ENCODE results near the gene ENAH. TPM values are rescaled to one million over a fixed set of nuclear protein-coding genes. Genes with fewer than 3 reads are reported as not detected.

Gene ENAH
- total RNA-seq, 1 donor from 2014 or later: 749 TPM

DNA sequence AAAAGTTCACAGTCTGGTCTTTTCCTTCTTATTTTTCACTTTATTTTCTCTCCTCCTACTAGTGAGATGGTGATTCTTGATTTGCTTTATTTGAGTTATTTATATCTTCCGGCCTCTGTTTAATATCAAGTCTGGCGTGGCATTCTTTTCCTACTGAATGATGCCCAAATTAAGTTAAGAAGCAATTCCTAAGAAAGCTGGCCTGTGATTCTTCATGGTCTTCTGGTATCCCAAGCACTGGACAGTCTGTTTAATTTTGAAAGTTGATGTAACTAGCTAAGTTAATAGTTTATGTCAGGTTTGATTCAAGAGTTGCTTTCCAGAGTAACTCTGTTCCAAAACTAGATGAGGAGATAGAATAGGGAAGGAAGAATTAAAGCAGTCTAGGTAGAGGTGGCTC lies 9.2 kb upstream of the ENAH start:
- H3K79me2 ChIP-seq (ENCODE audit: insufficient read depth, low read length): no peaks in the 10 kb centered on the region
- H4K20me1 ChIP-seq (ENCODE audit: insufficient read depth, low read length): no peaks in the 10 kb centered on the region
- no peak overlapping the region for H3K4me3 ChIP-seq (ENCODE audit: insufficient read depth, low read depth, low read length)
- H3K9ac ChIP-seq (ENCODE audit: low read length): no peak overlapping the region
- no peak overlapping the region for H2AFZ ChIP-seq (ENCODE audit: low read depth, low read length)
- no peaks in the 10 kb centered on the region for H3K27me3 ChIP-seq (ENCODE audit: insufficient read depth, low read length)
- H3K9me3 ChIP-seq (ENCODE audit: insufficient read depth, low read depth, low read length): no peaks in the 10 kb centered on the region
- Mint-ChIP-seq H3K4me1 (ENCODE audit: low read depth, unreplicated experiment) (peaks cover 22% of the 10 kb centered on the region), H3K36me3 (ENCODE audit: low read depth, unreplicated experiment) (no peaks in the 10 kb centered on the region), H3K9me3 (ENCODE audit: unreplicated experiment) (peaks cover 2% of the 10 kb centered on the region), H3K4me3 (ENCODE audit: unreplicated experiment) (no peak overlapping the region), H3K27me3 (ENCODE audit: low read depth, unreplicated experiment) (no peaks in the 10 kb centered on the region), H3K27ac (ENCODE audit: unreplicated experiment) (no peak overlapping the region)
- no peak overlapping the region for H3K27ac ChIP-seq (ENCODE audit: low read depth, low read length)
- DNase-seq (ENCODE audit: low read depth) (no peak), FAIRE-seq (no peak)
- H3K4me1 ChIP-seq (ENCODE audit: insufficient read depth, low read length): peaks cover 12% of the 10 kb centered on the region
- TF ChIP-seq, protein P1, sequence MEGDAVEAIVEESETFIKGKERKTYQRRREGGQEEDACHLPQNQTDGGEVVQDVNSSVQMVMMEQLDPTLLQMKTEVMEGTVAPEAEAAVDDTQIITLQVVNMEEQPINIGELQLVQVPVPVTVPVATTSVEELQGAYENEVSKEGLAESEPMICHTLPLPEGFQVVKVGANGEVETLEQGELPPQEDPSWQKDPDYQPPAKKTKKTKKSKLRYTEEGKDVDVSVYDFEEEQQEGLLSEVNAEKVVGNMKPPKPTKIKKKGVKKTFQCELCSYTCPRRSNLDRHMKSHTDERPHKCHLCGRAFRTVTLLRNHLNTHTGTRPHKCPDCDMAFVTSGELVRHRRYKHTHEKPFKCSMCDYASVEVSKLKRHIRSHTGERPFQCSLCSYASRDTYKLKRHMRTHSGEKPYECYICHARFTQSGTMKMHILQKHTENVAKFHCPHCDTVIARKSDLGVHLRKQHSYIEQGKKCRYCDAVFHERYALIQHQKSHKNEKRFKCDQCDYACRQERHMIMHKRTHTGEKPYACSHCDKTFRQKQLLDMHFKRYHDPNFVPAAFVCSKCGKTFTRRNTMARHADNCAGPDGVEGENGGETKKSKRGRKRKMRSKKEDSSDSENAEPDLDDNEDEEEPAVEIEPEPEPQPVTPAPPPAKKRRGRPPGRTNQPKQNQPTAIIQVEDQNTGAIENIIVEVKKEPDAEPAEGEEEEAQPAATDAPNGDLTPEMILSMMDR (IDR thresholded peaks at IDR 0.05; ENCODE audit: insufficient read depth, low read depth, low read length): no peak
- TF ChIP-seq EZH2 (IDR thresholded peaks at IDR 0.05; ENCODE audit: insufficient read depth, low read length): no peak
- H3K36me3 ChIP-seq (ENCODE audit: insufficient read depth, low read length): no peaks in the 10 kb centered on the region
- no peak overlapping the region for H3K4me2 ChIP-seq (ENCODE audit: low read length)

- H3K27ac ChIP-seq (ENCODE audit: low read depth, low read length): no peak overlapping the region
- Mint-ChIP-seq H3K27ac (ENCODE audit: unreplicated experiment) (no peak overlapping the region), H3K27me3 (ENCODE audit: low read depth, unreplicated experiment) (no peaks in the 10 kb centered on the region), H3K36me3 (ENCODE audit: low read depth, unreplicated experiment) (no peaks in the 10 kb centered on the region), H3K4me3 (ENCODE audit: unreplicated experiment) (no peak overlapping the region), H3K4me1 (ENCODE audit: low read depth, unreplicated experiment) (peaks cover 29% of the 10 kb centered on the region), H3K9me3 (ENCODE audit: unreplicated experiment) (peaks cover 2% of the 10 kb centered on the region)
- DNase-seq (ENCODE audit: low read depth): no peak
- no peak for FAIRE-seq
- no peak overlapping the region for H3K4me2 ChIP-seq (ENCODE audit: low read length)
- no peaks in the 10 kb centered on the region for H3K9me3 ChIP-seq (ENCODE audit: insufficient read depth, low read depth, low read length)
- H3K79me2 ChIP-seq (ENCODE audit: insufficient read depth, low read length): no peaks in the 10 kb centered on the region
- no peak overlapping the region for H2AFZ ChIP-seq (ENCODE audit: low read depth, low read length)
- no peaks in the 10 kb centered on the region for H3K27me3 ChIP-seq (ENCODE audit: insufficient read depth, low read length)
- no peak overlapping the region for H3K9ac ChIP-seq (ENCODE audit: low read length)
- H3K4me1 ChIP-seq (ENCODE audit: insufficient read depth, low read length): peaks cover 26% of the 10 kb centered on the region
- H3K4me3 ChIP-seq (ENCODE audit: insufficient read depth, low read depth, low read length): no peak overlapping the region
- TF ChIP-seq, protein P1 (IDR thresholded peaks at IDR 0.05; ENCODE audit: insufficient read depth, low read depth, low read length): no peak
- no peaks in the 10 kb centered on the region for H4K20me1 ChIP-seq (ENCODE audit: insufficient read depth, low read length)
- no peaks in the 10 kb centered on the region for H3K36me3 ChIP-seq (ENCODE audit: insufficient read depth, low read length)
Observed at GRCh38 chr1:225660544-225660946, 7.6 kb upstream of the ENAH start.

DNA sequence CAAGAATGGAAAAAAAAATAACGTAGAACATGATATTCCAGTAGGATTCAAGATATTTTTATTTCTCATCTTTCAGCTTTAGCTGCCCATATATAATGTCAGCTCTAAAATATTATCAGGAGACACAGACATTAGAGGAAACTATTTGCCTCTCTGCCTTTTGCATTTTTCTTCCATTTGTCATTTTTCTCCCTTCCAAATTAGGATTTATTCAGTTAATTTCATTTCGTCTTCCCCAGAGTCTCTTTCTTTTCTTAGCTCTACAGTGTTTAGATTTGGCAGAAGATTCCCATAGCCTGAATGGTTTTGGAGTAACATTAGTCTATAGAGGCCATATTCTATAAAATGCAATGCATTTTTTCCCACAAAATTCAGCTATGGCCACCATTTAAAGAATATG lies 5.1 kb upstream of the ENAH start:
- Histone ChIP-seq H3K27ac (ENCODE audit: low read depth, low read length) (peak overlapping the region; percentile 95), H3K36me3 (ENCODE audit: insufficient read depth, low read length) (no peaks in the 10 kb centered on the region), H3K79me2 (ENCODE audit: insufficient read depth, low read length) (peaks cover 5% of the 10 kb centered on the region), H3K4me1 (ENCODE audit: insufficient read depth, low read length) (peaks cover 37% of the 10 kb centered on the region), H2AFZ (ENCODE audit: low read depth, low read length) (no peak overlapping the region), H3K27me3 (ENCODE audit: insufficient read depth, low read length) (no peaks in the 10 kb centered on the region), H3K4me2 (ENCODE audit: low read length) (peak overlapping the region; percentile 77), H4K20me1 (ENCODE audit: insufficient read depth, low read length) (no peaks in the 10 kb centered on the region), H3K9me3 (ENCODE audit: insufficient read depth, low read depth, low read length) (no peaks in the 10 kb centered on the region), H3K9ac (ENCODE audit: low read length) (peak overlapping the region; percentile 69), H3K4me3 (ENCODE audit: insufficient read depth, low read depth, low read length) (no peak overlapping the region)
- H3K4me3 Mint-ChIP-seq (ENCODE audit: unreplicated experiment): no peak overlapping the region
- H3K36me3 Mint-ChIP-seq (ENCODE audit: low read depth, unreplicated experiment): no peaks in the 10 kb centered on the region
- H3K9me3 Mint-ChIP-seq (ENCODE audit: unreplicated experiment): no peaks in the 10 kb centered on the region
- TF ChIP-seq EZH2 (IDR thresholded peaks at IDR 0.05; ENCODE audit: insufficient read depth, low read length): no peak
- TF ChIP-seq, protein P1 (IDR thresholded peaks at IDR 0.05; ENCODE audit: insufficient read depth, low read depth, low read length): no peak
- H3K27ac Mint-ChIP-seq (ENCODE audit: unreplicated experiment): peak overlapping the region; percentile 100
- FAIRE-seq (peak; percentile 34), DNase-seq (ENCODE audit: low read depth) (peak; percentile 45)
- no peaks in the 10 kb centered on the region for H3K27me3 Mint-ChIP-seq (ENCODE audit: low read depth, unreplicated experiment)
- H3K4me1 Mint-ChIP-seq (ENCODE audit: low read depth, unreplicated experiment): peaks cover 40% of the 10 kb centered on the region
